Kidney (tissue), 14 donors: Measurements from ENCODE around the gene HPS4. TPM values are rescaled to one million over a fixed set of nuclear protein-coding genes. Genes with fewer than 3 reads are reported as not detected.

Experiments used
- DNase-seq, 5 donors: peaks; one replicate each; pipeline ENCODE4 v3.0.0-alpha.2; 2013 to 2020
- FAIRE-seq: peaks from 2 replicates; lab custom pipeline; 2012; peaks lifted over from hg19 to GRCh38; lab: Jason Lieb, UNC
- H3K27ac ChIP-seq, 2 donors: one replicate each; pipeline ENCODE4 v1.7.0; 2013; ENCODE audit warnings: low read depth in 2 of 2, low read length in 2 of 2, inconsistent platforms in 1 of 2
- H3K27me3 ChIP-seq: one replicate; pipeline ENCODE4 v1.7.1; 2013; ENCODE audit warnings: low read length, inconsistent platforms; ENCODE audit not compliant: control insufficient read depth, insufficient read depth
- H3K36me3 ChIP-seq, 3 donors: one replicate each; pipeline versions ENCODE4 v1.7.0 to v1.7.1; 2013; ENCODE audit warnings: low read length in 3 of 3, control low read depth in 1 of 3, inconsistent platforms in 1 of 3; ENCODE audit not compliant: insufficient read depth in 3 of 3, control insufficient read depth in 2 of 3
- H3K4me1 ChIP-seq, 3 donors: one replicate each; pipeline versions ENCODE4 v1.7.0 to v1.7.1; 2013; ENCODE audit warnings: low read length in 3 of 3, inconsistent platforms in 1 of 3, low read depth in 1 of 3; ENCODE audit not compliant: control insufficient read depth in 2 of 3, insufficient read depth in 2 of 3
- H3K4me3 ChIP-seq, 3 donors: one replicate each; pipeline versions ENCODE4 v1.7.0 to v1.8.1; 2013; ENCODE audit warnings: low read length in 3 of 3, control low read depth in 1 of 3, inconsistent platforms in 1 of 3
- H3K9ac ChIP-seq, 3 donors: one replicate each; pipeline versions ENCODE4 v1.7.0 to v1.7.1; 2013; ENCODE audit warnings: low read length in 3 of 3, control low read depth in 1 of 3, inconsistent platforms in 1 of 3
- H3K9me3 ChIP-seq, 3 donors: one replicate each; pipeline versions ENCODE4 v1.7.0 to v1.7.1; 2013; ENCODE audit warnings: low read length in 3 of 3, control low read depth in 1 of 3, inconsistent platforms in 1 of 3; ENCODE audit not compliant: control insufficient read depth in 2 of 3, insufficient read depth in 1 of 3
- CTCF ChIP-seq: IDR thresholded peaks from 3 replicates; pipeline ENCODE4 v1.5.1; 2012; ENCODE audit warnings: mild to moderate bottlenecking, moderate library complexity, borderline replicate concordance; ENCODE audit not compliant: insufficient read depth; ENCODE audit errors: extremely low read depth
- intact Hi-C: fragments of 100-400 bp; cut with DNase I; formaldehyde crosslinking; loops from one replicate; pipeline ENCODE4 v1.11.1; 2022
- polyA plus RNA-seq: library from polyadenylated mRNA; stranded (reverse); fragments of 350-450 nt; fragmentation: Illumina TruSeq; extraction: RNeasy Lipid Tissue Mini Kit (QIAGEN cat#74804); gene quantifications from one replicate; pipeline ENCODE4 v1.2.3, GENCODE V29; 2014; ENCODE audit warnings: low read depth, low replicate concordance; ENCODE audit not compliant: insufficient read depth
- total RNA-seq: library from RNA; stranded (reverse); fragmentation: NEBNext Ultra II Directional; extraction: Animal tissue kit (Norgen Biotek cat#: 25700); gene quantifications from one replicate; pipeline ENCODE4 v1.2.1, GENCODE V29; 2021
- donor health status: control.
- donor health status: control.
- donor health status: control.
- donor health status: control.
- donor health status: control.
- donor health status: DM: yes; HTN: yes; CAD: no.
- donor health status: Normal renal cell carcinoma (clear cell type).

The HPS4 gene
- total and polyA plus RNA-seq, 2 donors from 2014 or later, result 11.9 to 35.5 TPM

GRCh38 chr22:26432619-26433311, 50.8 kb downstream of the HPS4 start:
- H3K9me3 ChIP-seq, result no peaks in the 10 kb centered on the region
- H3K4me1 ChIP-seq, result peaks cover 0 to 12% (median 2%) of the 10 kb centered on the region in 3 donors
- no peaks in the 10 kb centered on the region for H3K36me3 ChIP-seq
- no peak overlapping the region for H3K27ac ChIP-seq
- no peak overlapping the region for H3K9ac ChIP-seq
- H3K4me3 ChIP-seq, result no peak overlapping the region
- no peak for DNase-seq
- no peak for TF ChIP-seq CTCF
- no peaks in the 10 kb centered on the region for H3K27me3 ChIP-seq
- intact Hi-C loops, result no loop called here
- FAIRE-seq, result no peak

- H3K4me3 ChIP-seq, result no peak overlapping the region
- TF ChIP-seq CTCF, result no peak
- no peaks in the 10 kb centered on the region for H3K27me3 ChIP-seq
- FAIRE-seq, result peak; percentile 3
- intact Hi-C loops, result no loop called here
- H3K27ac ChIP-seq, result no peak overlapping the region
- peaks cover 0 to 12% (median 2%) of the 10 kb centered on the region in 3 donors for H3K4me1 ChIP-seq
- H3K36me3 ChIP-seq, result no peaks in the 10 kb centered on the region
- H3K9me3 ChIP-seq, result no peaks in the 10 kb centered on the region
- DNase-seq, result peak in 1 of 5 donors; percentile 49
- H3K9ac ChIP-seq, result peak overlapping the region in 1 of 3 donors; percentile 14
These were observed 52.2 kb downstream of the HPS4 start for GRCh38 chr22:26431261-26431995.

GRCh38 chr22:26430600-26430999, 53.0 kb downstream of the HPS4 start:
- Histone ChIP-seq H3K9ac (peak overlapping the region in 1 of 3 donors; percentile 14), H3K27ac (no peak overlapping the region), H3K27me3 (no peaks in the 10 kb centered on the region), H3K4me1 (peaks cover 0 to 12% (median 2%) of the 10 kb centered on the region in 3 donors), H3K9me3 (no peaks in the 10 kb centered on the region), H3K36me3 (no peaks in the 10 kb centered on the region), H3K4me3 (no peak overlapping the region)
- intact Hi-C loops, result no loop called here
- TF ChIP-seq CTCF, result no peak
- DNase-seq, result no peak
- FAIRE-seq, result no peak
